SH-SY5Y (cell line): ENCODE results near the gene FBF1.

Experiments
- GATA2 ChIP-seq: IDR thresholded peaks from 2 replicates; pipeline ENCODE4 v1.6.1; 2011; ENCODE audit warnings: mild to moderate bottlenecking, low read depth, low read length
- GATA3 ChIP-seq: IDR thresholded peaks from 2 replicates; pipeline ENCODE4 v1.6.1; 2011; ENCODE audit warnings: low read depth, mild to moderate bottlenecking, low read length, moderate library complexity

- TF ChIP-seq GATA3: no peak
- TF ChIP-seq GATA2: no peak
These were observed 19.1 kb upstream of the FBF1 start for GRCh38 chr17:75959839-75960511.
